GM21360 (cell line): ENCODE measurements around the gene KLK5.
"Not testable (repeated sequence)": the region's sequence is repeated elsewhere in the genome, so short reads cannot be mapped to it uniquely, and the experiment has no call there.

Experiments
- ATAC-seq: cut with Tn5 transposase; IDR thresholded peaks from one replicate; pipeline ENCODE4 v1.9.1; 2021; ENCODE audit warnings: mild to moderate bottlenecking, moderate library complexity; ENCODE audit not compliant: unreplicated experiment

KLK5 gene

GRCh38 chr19:50952910-50953309 lies at the start of gene KLK5:
KLK5 (minus strand) TSS chr19:50953038; CDS start chr19:50952657, 381 bp downstream.
- ATAC-seq = no peak

GRCh38 chr19:51002089-51002532 lies 49.3 kb upstream of the KLK5 start:
- ATAC-seq = no peak

GRCh38 chr19:51001515-51001914 lies 48.7 kb upstream of the KLK5 start, which contains the start of gene KLK8:
KLK8 (minus strand) TSS chr19:51001604; CDS start chr19:51001167, 437 bp downstream.
- no peak for ATAC-seq

- no peak for ATAC-seq
Measured at GRCh38 chr19:51000981-51001380, 48.1 kb upstream of the KLK5 start.

- no peak for ATAC-seq
Measured at GRCh38 chr19:51000426-51000825, 47.6 kb upstream of the KLK5 start.

- ATAC-seq = no peak
Measured at GRCh38 chr19:50998686-50999085, 45.8 kb upstream of the KLK5 start.

- no peak for ATAC-seq
Measured at GRCh38 chr19:50998061-50998460, 45.2 kb upstream of the KLK5 start.

- ATAC-seq = no peak
Measured at GRCh38 chr19:50994129-50994528, 41.3 kb upstream of the KLK5 start.

- no peak for ATAC-seq
Measured at GRCh38 chr19:50992666-50993035, 39.8 kb upstream of the KLK5 start.

- not testable (repeated sequence) for ATAC-seq
Measured at GRCh38 chr19:50984416-50984815, 31.6 kb upstream of the KLK5 start.

GRCh38 chr19:50983625-50984292 lies 30.9 kb upstream of the KLK5 start, which contains the start of gene KLK7:
KLK7 (minus strand) TSS chr19:50983917; CDS start chr19:50982399, 1,518 bp downstream.
- ATAC-seq = no peak

GRCh38 chr19:50982186-50982585 lies 29.3 kb upstream of the KLK5 start:
- no peak for ATAC-seq

- no peak for ATAC-seq
Measured at GRCh38 chr19:50981587-50982146, 28.8 kb upstream of the KLK5 start.

GRCh38 chr19:50980208-50980607 lies 27.4 kb upstream of the KLK5 start:
- ATAC-seq = no peak

GRCh38 chr19:50979758-50980157 lies 26.9 kb upstream of the KLK5 start:
- no peak for ATAC-seq

GRCh38 chr19:50978772-50979390 lies 26.0 kb upstream of the KLK5 start:
- ATAC-seq = no peak

- no peak for ATAC-seq
Measured at GRCh38 chr19:50977626-50978025, 24.8 kb upstream of the KLK5 start.

GRCh38 chr19:50975766-50976165 lies 22.9 kb upstream of the KLK5 start:
- no peak for ATAC-seq

GRCh38 chr19:50974702-50975556 lies 22.1 kb upstream of the KLK5 start:
- no peak for ATAC-seq

GRCh38 chr19:50972795-50973376 lies 20.0 kb upstream of the KLK5 start:
- ATAC-seq = no peak

GRCh38 chr19:50969810-50970209 lies 17.0 kb upstream of the KLK5 start:
- ATAC-seq = not testable (repeated sequence)
